Activated T-cell treated with anti-CD3 and anti-CD28 coated beads, Interleukin-2, amount 50 U/mL, for 24 hours (primary cell): ENCODE data around the gene TXLNB.
"Not testable (repeated sequence)": the region's sequence is repeated elsewhere in the genome, so short reads cannot be mapped to it uniquely, and the experiment has no call there.

ENCODE experiments used
- DNase-seq: peaks from one replicate; pipeline ENCODE4 v3.0.0-alpha.2; 2020
- H3K27ac Mint-ChIP-seq: 2 replicates; pipeline ENCODE4 v1.8.0; 2020; ENCODE audit warnings: mild to moderate bottlenecking, mixed read lengths
- H3K27me3 Mint-ChIP-seq: 2 replicates; pipeline ENCODE4 v1.8.0; 2020; ENCODE audit warnings: mixed read lengths
- H3K36me3 Mint-ChIP-seq: 2 replicates; pipeline ENCODE4 v1.8.0; 2020; ENCODE audit warnings: low read depth, mixed read lengths
- H3K4me1 Mint-ChIP-seq: 2 replicates; pipeline ENCODE4 v1.8.0; 2020; ENCODE audit warnings: low read depth, mixed read lengths
- H3K4me3 Mint-ChIP-seq: 2 replicates; pipeline ENCODE4 v1.8.0; 2020; ENCODE audit warnings: mild to moderate bottlenecking, moderate library complexity, mixed read lengths
- H3K9me3 Mint-ChIP-seq: 2 replicates; pipeline ENCODE4 v1.8.0; 2020; ENCODE audit warnings: mixed read lengths

TXLNB gene

GRCh38 chr6:139243536-139243935 is 48.3 kb downstream of the TXLNB start:
- peaks cover 19% of the 10 kb centered on the region for H3K4me1 Mint-ChIP-seq
- H3K27me3 Mint-ChIP-seq = no peaks in the 10 kb centered on the region
- no peak overlapping the region for H3K4me3 Mint-ChIP-seq
- no peak for DNase-seq
- H3K36me3 Mint-ChIP-seq = no peaks in the 10 kb centered on the region
- no peak overlapping the region for H3K27ac Mint-ChIP-seq
- H3K9me3 Mint-ChIP-seq = no peaks in the 10 kb centered on the region

GRCh38 chr6:139242457-139243240 is 49.1 kb downstream of the TXLNB start:
- Mint-ChIP-seq H3K4me3 (no peak overlapping the region), H3K9me3 (no peaks in the 10 kb centered on the region), H3K4me1 (peaks cover 14% of the 10 kb centered on the region), H3K27me3 (no peaks in the 10 kb centered on the region), H3K27ac (no peak overlapping the region), H3K36me3 (no peaks in the 10 kb centered on the region)
- no peak for DNase-seq

- no peak overlapping the region for H3K27ac Mint-ChIP-seq
- no peak for DNase-seq
- H3K4me1 Mint-ChIP-seq = peaks cover 11% of the 10 kb centered on the region
- H3K4me3 Mint-ChIP-seq = no peak overlapping the region
- no peaks in the 10 kb centered on the region for H3K9me3 Mint-ChIP-seq
- H3K36me3 Mint-ChIP-seq = no peaks in the 10 kb centered on the region
- H3K27me3 Mint-ChIP-seq = no peaks in the 10 kb centered on the region
These were observed 51.4 kb downstream of the TXLNB start for GRCh38 chr6:139240161-139241010.

GRCh38 chr6:139239064-139239463 is 52.7 kb downstream of the TXLNB start:
- no peak overlapping the region for H3K4me3 Mint-ChIP-seq
- H3K4me1 Mint-ChIP-seq = peaks cover 8% of the 10 kb centered on the region
- no peaks in the 10 kb centered on the region for H3K27me3 Mint-ChIP-seq
- H3K36me3 Mint-ChIP-seq = peaks cover under 1% of the 10 kb centered on the region
- DNase-seq = no peak
- no peak overlapping the region for H3K27ac Mint-ChIP-seq
- H3K9me3 Mint-ChIP-seq = peaks cover under 1% of the 10 kb centered on the region

- DNase-seq = no peak
- no peaks in the 10 kb centered on the region for H3K27me3 Mint-ChIP-seq
- H3K4me1 Mint-ChIP-seq = peaks cover 12% of the 10 kb centered on the region
- peaks cover 9% of the 10 kb centered on the region for H3K9me3 Mint-ChIP-seq
- H3K36me3 Mint-ChIP-seq = peaks cover 3% of the 10 kb centered on the region
- H3K27ac Mint-ChIP-seq = no peak overlapping the region
- no peak overlapping the region for H3K4me3 Mint-ChIP-seq
These were observed 55.7 kb downstream of the TXLNB start for GRCh38 chr6:139236105-139236504.

- Mint-ChIP-seq H3K9me3 (peaks cover 9% of the 10 kb centered on the region), H3K4me3 (no peak overlapping the region), H3K27me3 (no peaks in the 10 kb centered on the region)
These were observed 56.1 kb downstream of the TXLNB start for GRCh38 chr6:139235661-139236060.

GRCh38 chr6:139234193-139234592 is 57.6 kb downstream of the TXLNB start:
- not testable (repeated sequence) for H3K27ac Mint-ChIP-seq, H3K36me3 Mint-ChIP-seq, H3K9me3 Mint-ChIP-seq, H3K4me3 Mint-ChIP-seq, H3K27me3 Mint-ChIP-seq, DNase-seq
- peaks cover 11% of the 10 kb centered on the region for H3K4me1 Mint-ChIP-seq

More at GRCh38 chr6:139235661-139236060, 56.1 kb downstream of the TXLNB start:
- Mint-ChIP-seq H3K36me3 (peaks cover 3% of the 10 kb centered on the region), H3K4me1 (peaks cover 12% of the 10 kb centered on the region), H3K27ac (no peak overlapping the region)
- DNase-seq = no peak

- H3K36me3 Mint-ChIP-seq = peaks cover 3% of the 10 kb centered on the region
- H3K9me3 Mint-ChIP-seq = peaks cover 9% of the 10 kb centered on the region
- DNase-seq = no peak
- peaks cover 11% of the 10 kb centered on the region for H3K4me1 Mint-ChIP-seq
- H3K27me3 Mint-ChIP-seq = no peaks in the 10 kb centered on the region
- no peak overlapping the region for H3K4me3 Mint-ChIP-seq
- no peak overlapping the region for H3K27ac Mint-ChIP-seq
These were observed 60.6 kb downstream of the TXLNB start for GRCh38 chr6:139231206-139231605.

GRCh38 chr6:139230391-139230840 is 61.4 kb downstream of the TXLNB start:
- Mint-ChIP-seq H3K9me3 (peaks cover 9% of the 10 kb centered on the region), H3K27me3 (no peaks in the 10 kb centered on the region), H3K27ac (no peak overlapping the region), H3K4me1 (peaks cover 11% of the 10 kb centered on the region), H3K4me3 (no peak overlapping the region), H3K36me3 (peaks cover 3% of the 10 kb centered on the region)
- no peak for DNase-seq

GRCh38 chr6:139228387-139228786 is 63.4 kb downstream of the TXLNB start:
- H3K27me3 Mint-ChIP-seq, H3K36me3 Mint-ChIP-seq, H3K27ac Mint-ChIP-seq, H3K4me3 Mint-ChIP-seq, H3K9me3 Mint-ChIP-seq, DNase-seq: not testable (repeated sequence)
- peaks cover 11% of the 10 kb centered on the region for H3K4me1 Mint-ChIP-seq

- H3K4me3 Mint-ChIP-seq = no peak overlapping the region
- H3K27me3 Mint-ChIP-seq = no peaks in the 10 kb centered on the region
- DNase-seq = no peak
- H3K9me3 Mint-ChIP-seq = no peaks in the 10 kb centered on the region
- peaks cover 10% of the 10 kb centered on the region for H3K4me1 Mint-ChIP-seq
- no peaks in the 10 kb centered on the region for H3K36me3 Mint-ChIP-seq
- H3K27ac Mint-ChIP-seq = no peak overlapping the region
These were observed 72.1 kb downstream of the TXLNB start for GRCh38 chr6:139219746-139220145.

GRCh38 chr6:139219271-139219729 is 72.5 kb downstream of the TXLNB start:
- Mint-ChIP-seq H3K36me3 (no peaks in the 10 kb centered on the region), H3K27ac (no peak overlapping the region), H3K4me1 (peaks cover 10% of the 10 kb centered on the region), H3K9me3 (no peaks in the 10 kb centered on the region), H3K4me3 (no peak overlapping the region), H3K27me3 (no peaks in the 10 kb centered on the region)
- DNase-seq = peak; percentile 77

GRCh38 chr6:139212460-139212859 is 79.3 kb downstream of the TXLNB start:
- not testable (repeated sequence) for DNase-seq, H3K4me3 Mint-ChIP-seq, H3K27ac Mint-ChIP-seq, H3K27me3 Mint-ChIP-seq
- peaks cover 13% of the 10 kb centered on the region for H3K4me1 Mint-ChIP-seq
- H3K9me3 Mint-ChIP-seq = peaks cover 28% of the 10 kb centered on the region
- H3K36me3 Mint-ChIP-seq = peaks cover 13% of the 10 kb centered on the region

GRCh38 chr6:139210766-139211165 is 81.0 kb downstream of the TXLNB start:
- peaks cover 17% of the 10 kb centered on the region for H3K36me3 Mint-ChIP-seq
- H3K27ac Mint-ChIP-seq, H3K27me3 Mint-ChIP-seq, DNase-seq, H3K4me3 Mint-ChIP-seq: not testable (repeated sequence)
- peaks cover 39% of the 10 kb centered on the region for H3K9me3 Mint-ChIP-seq
- H3K4me1 Mint-ChIP-seq = peaks cover 13% of the 10 kb centered on the region

- Mint-ChIP-seq H3K27ac (no peak overlapping the region), H3K36me3 (peaks cover 17% of the 10 kb centered on the region), H3K27me3 (no peaks in the 10 kb centered on the region), H3K4me3 (no peak overlapping the region), H3K4me1 (peaks cover 11% of the 10 kb centered on the region), H3K9me3 (peaks cover 39% of the 10 kb centered on the region)
- no peak for DNase-seq
These were observed 86.0 kb downstream of the TXLNB start for GRCh38 chr6:139205843-139206242.
